OCI-LY3 (cell line): ENCODE data around the gene HGS.

Source experiments
- EZH2phosphoT487 ChIP-seq: fragments of 200-600 bp; shearing (Covaris generic); IDR thresholded peaks from 2 replicates; pipeline ENCODE4 v1.6.1; 2018; ENCODE audit warnings: antibody characterized with exemption, mixed run types, low read depth
- TF ChIP-seq, protein P1 (sequence below): fragments of 200-600, 300-600 bp; sonication (generic); IDR thresholded peaks from 2 replicates; pipeline ENCODE4 v1.5.1; 2014; ENCODE audit warnings: antibody characterized with exemption, low read length, low read depth

GRCh38 chr17:81644976-81645952, 38.5 kb upstream of the HGS start:
- TF ChIP-seq EZH2phosphoT487, result no peak
- TF ChIP-seq, protein P1, sequence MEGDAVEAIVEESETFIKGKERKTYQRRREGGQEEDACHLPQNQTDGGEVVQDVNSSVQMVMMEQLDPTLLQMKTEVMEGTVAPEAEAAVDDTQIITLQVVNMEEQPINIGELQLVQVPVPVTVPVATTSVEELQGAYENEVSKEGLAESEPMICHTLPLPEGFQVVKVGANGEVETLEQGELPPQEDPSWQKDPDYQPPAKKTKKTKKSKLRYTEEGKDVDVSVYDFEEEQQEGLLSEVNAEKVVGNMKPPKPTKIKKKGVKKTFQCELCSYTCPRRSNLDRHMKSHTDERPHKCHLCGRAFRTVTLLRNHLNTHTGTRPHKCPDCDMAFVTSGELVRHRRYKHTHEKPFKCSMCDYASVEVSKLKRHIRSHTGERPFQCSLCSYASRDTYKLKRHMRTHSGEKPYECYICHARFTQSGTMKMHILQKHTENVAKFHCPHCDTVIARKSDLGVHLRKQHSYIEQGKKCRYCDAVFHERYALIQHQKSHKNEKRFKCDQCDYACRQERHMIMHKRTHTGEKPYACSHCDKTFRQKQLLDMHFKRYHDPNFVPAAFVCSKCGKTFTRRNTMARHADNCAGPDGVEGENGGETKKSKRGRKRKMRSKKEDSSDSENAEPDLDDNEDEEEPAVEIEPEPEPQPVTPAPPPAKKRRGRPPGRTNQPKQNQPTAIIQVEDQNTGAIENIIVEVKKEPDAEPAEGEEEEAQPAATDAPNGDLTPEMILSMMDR, result no peak
